HepG2 (cell line): ENCODE measurements around the gene HAS3. TPM values are rescaled to one million over a fixed set of nuclear protein-coding genes. Genes with fewer than 3 reads are reported as not detected.

ENCODE experiments used
- AGO1 ChIP-seq: fragments of 200-400 bp; formaldehyde crosslinking; IDR thresholded peaks from 2 replicates; pipeline ENCODE4 v1.6.1; 2017; ENCODE audit warnings: mild to moderate bottlenecking, low read depth, low read length, moderate library complexity; ENCODE audit not compliant: poor library complexity, severe bottlenecking
- MAFK ChIP-seq, 2 experiments: IDR thresholded peaks in 1 of 2; conservative IDR thresholded peaks in 1 of 2; 2 replicates each; pipeline ENCODE4 v1.6.1; 2011; ENCODE audit warnings: improper control_type of control experiment in 2 of 2, low read length in 2 of 2
- RBM39 ChIP-seq: fragments of 200-400 bp; formaldehyde crosslinking; IDR thresholded peaks from one replicate; pipeline ENCODE4 v1.6.1; 2018; ENCODE audit warnings: antibody characterized with exemption, mild to moderate bottlenecking, low read depth, low read length; ENCODE audit not compliant: poor library complexity, severe bottlenecking
- SNAI1 ChIP-seq: sonication (generic); formaldehyde crosslinking; IDR thresholded peaks from 2 replicates; pipeline ENCODE4 v1.5.0; 2020; ENCODE audit warnings: mild to moderate bottlenecking, missing genetic modification reagents, borderline replicate concordance
- ZBTB4 ChIP-seq: sonication (generic); formaldehyde crosslinking; IDR thresholded peaks from 2 replicates; pipeline ENCODE4 v1.4.0; 2020; ENCODE audit warnings: missing genetic modification reagents, mild to moderate bottlenecking, borderline replicate concordance
- ZFAT ChIP-seq: sonication (generic); formaldehyde crosslinking; conservative IDR thresholded peaks from 2 replicates; pipeline ENCODE4 v1.8.1; 2023; ENCODE audit warnings: missing genetic modification reagents, inconsistent platforms
- ZNF556 ChIP-seq: sonication (generic); formaldehyde crosslinking; IDR thresholded peaks from 2 replicates; pipeline ENCODE4 v1.4.0; 2020; ENCODE audit warnings: mild to moderate bottlenecking, missing genetic modification reagents, borderline replicate concordance
- ZNF746 ChIP-seq: sonication (generic); formaldehyde crosslinking; IDR thresholded peaks from 2 replicates; pipeline ENCODE4 v1.8.0; 2022; ENCODE audit warnings: mild to moderate bottlenecking, missing genetic modification reagents
- polyA plus RNA-seq, 8 experiments: library from polyadenylated mRNA; depleted of rRNA in 3 of 8; stranded (reverse) in 7 of 8; unstranded in 1 of 8; fragments of >200 nt; fragmentation: Illumina TruSeq in 4 of 8; extraction: Trizol in 4 of 8; gene quantifications; 2 replicates each; pipeline versions ENCODE4 v1.2.1 to v1.2.3, GENCODE V29; 2011 to 2016; ENCODE audit warnings: low read depth in 4 of 8, missing spikeins in 1 of 8, mixed read lengths in 1 of 8; ENCODE audit not compliant: insufficient read depth in 1 of 8
- total RNA-seq, 5 experiments: library from RNA; depleted of rRNA; stranded (reverse); fragments of >200 nt; fragmentation: Illumina TruSeq; extraction: Trizol; gene quantifications; 2 replicates each; pipeline ENCODE4 v1.2.3, GENCODE V29; 2016; ENCODE audit warnings: low read depth in 1 of 5
- TF ChIP-seq, protein P1 (sequence below): sonication (generic); formaldehyde crosslinking; IDR thresholded peaks from 2 replicates; pipeline ENCODE4 v1.5.0; 2020; ENCODE audit warnings: missing genetic modification reagents, mild to moderate bottlenecking, borderline replicate concordance
- TF ChIP-seq, protein P2 (sequence below): sonication (generic); formaldehyde crosslinking; conservative IDR thresholded peaks from 2 replicates; pipeline ENCODE4 v1.4.0; 2020; ENCODE audit warnings: mild to moderate bottlenecking, missing genetic modification reagents, moderate library complexity
- TF ChIP-seq, protein P3 (sequence below): sonication (generic); formaldehyde crosslinking; IDR thresholded peaks from 2 replicates; pipeline ENCODE4 v1.4.0; 2020; ENCODE audit warnings: missing genetic modification reagents, mild to moderate bottlenecking, borderline replicate concordance
- TF ChIP-seq, protein P4 (sequence below): fragments of 450-650 bp; IDR thresholded peaks from 2 replicates; pipeline ENCODE4 v1.6.1; 2017

The HAS3 gene
- total and polyA plus RNA-seq, 2 of the 13 experiments (the other 11 are each of a cell fraction or from before 2014, with no cell fraction given): 0.04 to 0.30 TPM

DNA sequence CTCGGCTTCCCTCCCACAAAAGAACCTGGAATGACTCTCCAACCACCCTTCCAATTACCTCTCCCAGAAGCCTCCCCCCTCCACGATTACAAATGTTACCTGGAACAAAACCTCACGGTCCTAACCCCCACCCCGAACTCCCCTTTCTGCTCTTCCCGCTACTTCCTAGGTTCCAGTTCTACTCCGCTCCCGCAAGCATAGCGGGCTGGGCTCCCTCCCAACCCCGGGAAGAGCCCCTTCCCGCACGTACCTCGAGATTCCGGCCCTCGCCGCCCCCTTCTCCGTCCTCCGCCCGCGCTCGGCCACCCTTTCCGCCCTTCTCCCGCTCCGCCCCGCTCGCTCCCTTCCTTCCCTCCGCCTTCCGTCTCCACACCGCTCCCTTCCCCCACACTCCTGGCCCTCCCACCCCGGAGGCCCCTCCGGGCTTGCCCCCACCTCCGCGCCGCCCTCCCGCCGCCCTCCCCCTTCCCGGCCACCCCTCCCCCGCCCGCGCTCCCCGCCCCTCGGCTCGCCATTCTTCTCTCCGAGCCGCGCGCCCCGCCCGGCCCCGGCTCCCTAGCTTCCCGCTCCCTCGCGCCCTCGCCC, 26.5 kb downstream of the HAS3 start (continued):
- TF ChIP-seq ZBTB4 (CRISPR knock-in tag) (no peak), ZFAT (CRISPR knock-in tag) (no peak), SNAI1 (no peak), MAFK (conservative IDR thresholded peaks at IDR 0.05 in 1 of 2, IDR thresholded peaks at IDR 0.05 in 1 of 2; ENCODE audit: low read length in 2 of 2) (no peak), ZNF556 (CRISPR knock-in tag) (no peak), AGO1 (peak; percentile 53), RBM39 (no peak), ZNF746 (CRISPR knock-in tag) (peak; percentile 98)
- TF ChIP-seq, protein P1, sequence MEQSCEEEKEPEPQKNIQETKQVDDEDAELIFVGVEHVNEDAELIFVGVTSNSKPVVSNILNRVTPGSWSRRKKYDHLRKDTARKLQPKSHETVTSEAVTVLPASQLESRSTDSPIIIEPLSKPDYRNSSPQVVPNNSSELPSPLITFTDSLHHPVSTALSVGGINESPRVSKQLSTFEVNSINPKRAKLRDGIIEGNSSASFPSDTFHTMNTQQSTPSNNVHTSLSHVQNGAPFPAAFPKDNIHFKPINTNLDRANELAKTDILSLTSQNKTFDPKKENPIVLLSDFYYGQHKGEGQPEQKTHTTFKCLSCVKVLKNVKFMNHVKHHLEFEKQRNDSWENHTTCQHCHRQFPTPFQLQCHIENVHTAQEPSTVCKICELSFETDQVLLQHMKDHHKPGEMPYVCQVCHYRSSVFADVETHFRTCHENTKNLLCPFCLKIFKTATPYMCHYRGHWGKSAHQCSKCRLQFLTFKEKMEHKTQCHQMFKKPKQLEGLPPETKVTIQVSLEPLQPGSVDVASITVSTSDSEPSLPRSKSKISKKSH (CRISPR knock-in tag): peak; percentile 71; the same call in 1 of the 2 replicates
- TF ChIP-seq, protein P2, sequence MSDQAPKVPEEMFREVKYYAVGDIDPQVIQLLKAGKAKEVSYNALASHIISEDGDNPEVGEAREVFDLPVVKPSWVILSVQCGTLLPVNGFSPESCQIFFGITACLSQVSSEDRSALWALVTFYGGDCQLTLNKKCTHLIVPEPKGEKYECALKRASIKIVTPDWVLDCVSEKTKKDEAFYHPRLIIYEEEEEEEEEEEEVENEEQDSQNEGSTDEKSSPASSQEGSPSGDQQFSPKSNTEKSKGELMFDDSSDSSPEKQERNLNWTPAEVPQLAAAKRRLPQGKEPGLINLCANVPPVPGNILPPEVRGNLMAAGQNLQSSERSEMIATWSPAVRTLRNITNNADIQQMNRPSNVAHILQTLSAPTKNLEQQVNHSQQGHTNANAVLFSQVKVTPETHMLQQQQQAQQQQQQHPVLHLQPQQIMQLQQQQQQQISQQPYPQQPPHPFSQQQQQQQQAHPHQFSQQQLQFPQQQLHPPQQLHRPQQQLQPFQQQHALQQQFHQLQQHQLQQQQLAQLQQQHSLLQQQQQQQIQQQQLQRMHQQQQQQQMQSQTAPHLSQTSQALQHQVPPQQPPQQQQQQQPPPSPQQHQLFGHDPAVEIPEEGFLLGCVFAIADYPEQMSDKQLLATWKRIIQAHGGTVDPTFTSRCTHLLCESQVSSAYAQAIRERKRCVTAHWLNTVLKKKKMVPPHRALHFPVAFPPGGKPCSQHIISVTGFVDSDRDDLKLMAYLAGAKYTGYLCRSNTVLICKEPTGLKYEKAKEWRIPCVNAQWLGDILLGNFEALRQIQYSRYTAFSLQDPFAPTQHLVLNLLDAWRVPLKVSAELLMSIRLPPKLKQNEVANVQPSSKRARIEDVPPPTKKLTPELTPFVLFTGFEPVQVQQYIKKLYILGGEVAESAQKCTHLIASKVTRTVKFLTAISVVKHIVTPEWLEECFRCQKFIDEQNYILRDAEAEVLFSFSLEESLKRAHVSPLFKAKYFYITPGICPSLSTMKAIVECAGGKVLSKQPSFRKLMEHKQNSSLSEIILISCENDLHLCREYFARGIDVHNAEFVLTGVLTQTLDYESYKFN (CRISPR knock-in tag): peak; percentile 35; the same call in 1 of the 2 replicates
- TF ChIP-seq, protein P3, sequence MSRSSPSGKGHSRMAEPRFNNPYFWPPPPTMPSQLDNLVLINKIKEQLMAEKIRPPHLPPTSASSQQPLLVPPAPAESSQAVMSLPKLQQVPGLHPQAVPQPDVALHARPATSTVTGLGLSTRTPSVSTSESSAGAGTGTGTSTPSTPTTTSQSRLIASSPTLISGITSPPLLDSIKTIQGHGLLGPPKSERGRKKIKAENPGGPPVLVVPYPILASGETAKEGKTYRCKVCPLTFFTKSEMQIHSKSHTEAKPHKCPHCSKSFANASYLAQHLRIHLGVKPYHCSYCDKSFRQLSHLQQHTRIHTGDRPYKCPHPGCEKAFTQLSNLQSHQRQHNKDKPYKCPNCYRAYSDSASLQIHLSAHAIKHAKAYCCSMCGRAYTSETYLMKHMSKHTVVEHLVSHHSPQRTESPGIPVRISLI: 0 out of 2 replicates have a peak, but pooled peaks have one; percentile 15
- TF ChIP-seq, protein P4, sequence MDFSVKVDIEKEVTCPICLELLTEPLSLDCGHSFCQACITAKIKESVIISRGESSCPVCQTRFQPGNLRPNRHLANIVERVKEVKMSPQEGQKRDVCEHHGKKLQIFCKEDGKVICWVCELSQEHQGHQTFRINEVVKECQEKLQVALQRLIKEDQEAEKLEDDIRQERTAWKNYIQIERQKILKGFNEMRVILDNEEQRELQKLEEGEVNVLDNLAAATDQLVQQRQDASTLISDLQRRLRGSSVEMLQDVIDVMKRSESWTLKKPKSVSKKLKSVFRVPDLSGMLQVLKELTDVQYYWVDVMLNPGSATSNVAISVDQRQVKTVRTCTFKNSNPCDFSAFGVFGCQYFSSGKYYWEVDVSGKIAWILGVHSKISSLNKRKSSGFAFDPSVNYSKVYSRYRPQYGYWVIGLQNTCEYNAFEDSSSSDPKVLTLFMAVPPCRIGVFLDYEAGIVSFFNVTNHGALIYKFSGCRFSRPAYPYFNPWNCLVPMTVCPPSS: no peak
